Measurements from ENCODE around the gene S100A3.
"Not testable (repeated sequence)": the region's sequence is repeated elsewhere in the genome, so short reads cannot be mapped to it uniquely, and the experiment has no call there.

The S100A3 gene

DNA sequence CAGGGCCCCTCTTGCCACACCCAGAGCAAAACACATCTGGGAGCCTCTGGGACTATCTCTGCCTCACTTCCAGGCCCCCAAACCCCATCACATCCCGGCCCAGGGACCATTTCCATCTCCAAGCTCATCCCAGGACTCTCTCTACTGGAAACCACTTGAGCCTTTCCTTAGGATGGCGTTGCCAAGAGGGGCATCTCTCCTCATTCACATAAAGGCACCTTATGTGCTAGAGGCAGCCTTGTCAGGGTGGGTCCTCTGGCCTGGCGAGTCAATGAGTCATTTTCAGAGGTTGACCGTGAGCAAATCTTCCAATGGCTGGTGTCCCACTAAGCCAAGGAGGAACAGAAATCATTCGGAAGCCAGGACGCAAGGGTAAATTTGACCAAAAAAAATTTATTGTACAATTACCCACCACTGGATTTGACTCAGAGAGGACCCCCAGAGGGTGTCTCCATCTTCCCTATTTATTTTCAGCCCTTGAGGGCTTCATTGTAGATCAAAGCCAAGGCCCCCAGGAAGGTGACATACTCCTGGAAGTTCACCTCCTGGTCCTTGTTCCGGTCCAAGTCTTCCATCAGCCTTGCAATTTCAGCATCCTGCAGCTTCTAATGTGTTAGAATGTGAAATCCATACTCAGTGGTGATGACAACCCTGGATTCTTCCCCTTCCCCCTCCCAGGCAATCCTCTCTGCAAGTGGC lies 14.7 kb downstream of the S100A3 start:
- no peak for DNase-seq

DNA sequence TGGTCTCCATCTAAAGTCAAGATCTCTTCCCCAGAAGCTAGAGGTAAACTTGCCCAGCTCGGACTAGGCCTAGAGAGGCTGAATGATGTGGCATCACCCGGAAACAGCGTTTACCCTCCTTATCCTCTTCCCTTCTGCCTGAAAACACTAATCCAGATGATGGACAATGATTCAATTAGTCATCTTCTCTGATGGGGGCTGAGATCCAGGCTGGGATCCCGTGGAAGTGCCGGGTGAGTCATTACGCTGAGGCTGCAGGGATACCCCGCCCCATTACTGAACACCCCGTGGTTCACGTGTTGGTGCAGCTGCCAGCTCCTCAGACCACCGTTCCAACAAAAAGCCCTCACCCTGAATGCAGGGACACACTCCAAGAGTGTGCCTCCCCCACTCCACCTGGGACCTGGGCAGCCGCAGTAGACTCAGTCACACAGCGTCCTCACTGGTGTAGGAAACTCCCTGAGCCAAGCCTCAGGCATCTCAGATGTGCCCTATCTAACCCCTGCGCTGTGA lies 15.3 kb downstream of the S100A3 start:
- DNase-seq: peak; percentile 46

- DNase-seq: peak; percentile 90
These were observed 16.1 kb downstream of the S100A3 start for GRCh38 chr1:153532769-153533599.

DNA sequence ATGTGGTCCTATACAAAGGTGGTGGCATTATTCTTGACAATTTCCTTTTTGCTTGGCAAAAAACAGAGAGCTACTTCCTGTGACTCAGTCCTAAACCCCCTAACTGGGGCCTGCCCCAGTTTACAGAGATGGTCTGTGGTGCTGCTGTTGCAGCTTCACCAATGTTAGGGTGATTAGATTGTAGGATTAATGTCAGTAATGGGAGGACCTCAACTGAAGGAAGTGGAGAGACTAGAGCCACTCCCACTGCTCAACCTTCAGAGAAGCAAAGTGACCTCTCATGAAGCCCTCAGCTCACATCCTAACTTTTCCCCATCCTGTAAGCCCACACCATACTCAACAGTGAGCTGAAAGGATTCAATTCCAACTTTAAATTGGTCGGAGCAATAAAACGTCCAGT lies 16.9 kb downstream of the S100A3 start:
- DNase-seq: peak; percentile 91

- DNase-seq: no peak
These were observed 17.4 kb downstream of the S100A3 start for GRCh38 chr1:153531638-153532037.

DNA sequence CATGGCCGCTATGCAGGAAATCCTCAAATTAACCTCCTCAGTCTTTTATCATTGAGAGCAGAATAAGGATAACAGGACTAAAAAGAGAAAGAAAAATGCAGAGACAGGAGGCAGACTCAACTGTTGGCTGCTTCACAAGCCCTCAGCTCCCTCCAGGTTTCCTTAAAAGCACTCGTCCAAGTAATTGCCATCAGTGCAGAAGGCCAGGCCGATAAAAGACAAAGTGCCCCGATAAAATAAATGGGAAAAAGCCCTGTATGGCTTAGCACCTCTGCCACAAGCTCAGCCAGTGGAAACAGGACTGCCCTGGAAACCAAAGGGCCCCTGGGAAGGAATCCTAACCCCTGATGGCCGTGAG lies 21.4 kb downstream of the S100A3 start:
- no peak for DNase-seq

- DNase-seq: no peak
These were observed 21.9 kb downstream of the S100A3 start for GRCh38 chr1:153527023-153527682.

DNA sequence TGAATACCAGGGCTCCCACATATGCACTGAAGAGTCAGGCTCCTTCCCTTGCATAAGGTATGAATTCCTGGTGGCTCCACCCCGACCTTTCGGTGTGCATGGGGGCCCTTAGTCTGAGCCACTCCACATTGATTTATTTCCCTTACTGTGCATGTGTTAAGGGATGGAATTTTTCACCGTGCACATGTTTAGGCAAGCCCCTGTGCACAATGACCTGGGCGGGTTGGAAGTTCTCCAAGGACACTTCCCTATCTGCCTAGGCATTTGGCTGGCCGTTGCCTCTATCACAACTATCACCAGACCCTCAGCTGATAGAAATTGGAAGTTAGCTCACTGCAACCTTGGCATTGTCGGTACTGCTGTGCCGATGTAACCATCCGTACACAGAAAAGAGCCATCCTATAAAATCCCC lies 22.9 kb downstream of the S100A3 start:
- DNase-seq: no peak

DNA sequence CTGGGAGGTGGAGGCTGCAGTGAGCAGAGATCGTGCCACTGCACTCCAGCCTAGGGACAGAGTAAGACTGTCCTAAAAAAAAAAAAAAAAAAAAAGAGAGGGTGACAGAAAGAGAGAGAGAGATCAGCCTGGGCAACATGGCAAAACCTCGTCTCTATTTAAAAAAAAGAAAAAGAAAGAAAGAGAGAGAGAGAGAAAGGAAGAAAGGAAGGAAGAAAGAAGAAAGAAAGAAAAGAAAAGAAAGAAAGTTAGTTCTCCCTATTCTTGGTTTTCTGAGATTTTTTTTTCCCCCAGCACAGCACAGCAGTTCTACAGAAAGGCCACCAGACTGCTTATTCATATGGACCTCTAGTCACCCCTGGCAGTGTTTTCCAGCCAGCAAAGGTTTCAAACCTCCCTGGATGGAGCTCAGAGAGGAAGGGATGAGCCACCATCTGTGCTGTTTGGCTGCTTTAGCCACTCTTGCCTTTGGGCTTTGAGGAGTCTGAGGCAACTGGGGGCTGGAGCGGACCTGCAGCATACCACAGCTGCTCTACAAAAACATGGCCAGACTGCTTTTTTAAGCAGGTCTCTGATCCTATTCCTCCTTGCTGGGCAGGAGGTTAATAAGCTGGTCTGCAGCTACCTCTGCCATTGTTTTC lies 23.9 kb downstream of the S100A3 start:
- DNase-seq: no peak

GRCh38 chr1:153522353-153523048 lies 26.6 kb downstream of the S100A3 start:
- DNase-seq: not testable (repeated sequence)

GRCh38 chr1:153521808-153522207 lies 27.2 kb downstream of the S100A3 start:
- DNase-seq: not testable (repeated sequence)

- DNase-seq: no peak
These were observed 28.1 kb downstream of the S100A3 start for GRCh38 chr1:153520818-153521476.

GRCh38 chr1:153520137-153520691 lies 28.8 kb downstream of the S100A3 start:
- DNase-seq: not testable (repeated sequence)

GRCh38 chr1:153519242-153519641 lies 29.8 kb downstream of the S100A3 start:
- DNase-seq: no peak

DNA sequence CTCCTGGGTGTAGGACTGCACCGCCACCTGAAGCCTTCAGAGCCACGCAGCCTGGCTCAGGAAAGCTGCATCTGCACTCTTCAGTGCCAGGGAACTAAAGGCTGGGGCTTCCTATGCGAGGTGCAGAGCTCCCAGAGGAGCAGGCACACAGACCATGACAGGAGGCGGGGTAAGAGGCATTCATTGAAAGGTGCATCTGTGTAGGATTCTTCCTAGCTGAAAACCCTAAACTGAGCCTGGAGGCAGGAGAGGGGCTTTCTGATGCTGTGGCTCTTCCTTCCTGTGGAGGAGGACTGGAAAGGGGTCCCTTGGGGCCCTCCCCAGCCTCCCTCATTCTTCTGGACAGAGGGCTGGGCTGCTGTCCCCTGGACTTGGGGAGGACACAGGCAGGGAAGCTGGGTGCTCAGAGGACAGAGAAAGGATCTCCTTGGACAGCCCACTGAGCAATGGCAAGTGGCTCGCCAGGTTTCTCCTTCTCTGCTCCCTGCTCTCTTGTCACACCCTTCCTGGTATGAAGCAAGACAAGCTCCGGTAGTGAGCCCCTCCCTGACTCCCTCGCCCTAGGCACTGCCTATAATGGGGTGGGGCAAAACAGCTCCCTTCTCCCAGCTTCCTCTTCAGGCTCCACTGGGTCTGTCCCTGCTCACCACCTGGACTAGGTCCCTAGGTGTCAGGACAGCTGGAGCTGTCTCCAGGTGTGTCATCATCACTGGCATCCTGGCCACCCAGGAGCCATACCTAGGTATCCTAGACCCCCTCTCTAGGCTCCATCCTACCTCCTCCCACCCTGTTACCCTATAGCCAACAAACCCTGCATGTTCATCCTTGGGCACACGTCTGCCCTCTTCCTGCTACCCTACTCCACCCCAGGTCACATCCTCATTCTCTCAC lies 33.3 kb downstream of the S100A3 start:
- no peak for DNase-seq

GRCh38 chr1:153513666-153514065 lies 35.4 kb downstream of the S100A3 start:
- DNase-seq: no peak

- no peak for DNase-seq
These were observed 36.0 kb downstream of the S100A3 start for GRCh38 chr1:153513023-153513422.

- DNase-seq: peak; percentile 91
These were observed 38.1 kb downstream of the S100A3 start for GRCh38 chr1:153510984-153511410.

- DNase-seq: peak; percentile 84
These were observed 39.2 kb downstream of the S100A3 start for GRCh38 chr1:153509729-153510354.

DNA sequence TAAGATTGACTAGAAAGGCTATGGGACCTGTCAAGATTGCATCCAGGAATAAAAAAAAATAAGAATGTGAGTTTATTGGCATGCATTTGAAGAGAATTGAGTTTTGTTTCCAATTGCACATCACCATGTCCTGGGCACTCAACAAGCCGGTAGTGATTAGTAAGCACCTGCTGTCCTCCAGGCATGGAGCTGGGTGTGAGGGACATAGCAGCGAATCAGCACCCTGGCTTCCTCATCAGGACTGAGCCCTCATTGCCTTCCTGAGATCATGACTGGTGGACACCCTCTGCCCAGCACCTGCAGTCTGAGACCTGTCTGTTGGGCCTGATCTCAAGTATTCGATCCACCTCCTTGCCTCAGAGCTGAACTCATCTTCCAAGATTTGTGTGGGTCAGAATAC lies 40.0 kb downstream of the S100A3 start:
- no peak for DNase-seq

All from activated CD4-positive, alpha-beta T cell treated with anti-CD3 and anti-CD28 coated beads, Interleukin-10, Interleukin-2, amounts not matched to agents 100 ng/mL and 50 ng/mL, durations not matched to agents 16 hours and 8 hours (primary cell).